GM23248 (cell line): ENCODE measurements around the gene HDHD5.

ENCODE experiments used
- EZH2 ChIP-seq: fragments of 200-600 bp; sonication (generic); IDR thresholded peaks from 2 replicates; pipeline ENCODE4 v1.6.1; 2018; ENCODE audit warnings: antibody characterized with exemption, mild to moderate bottlenecking; ENCODE audit not compliant: insufficient read depth, poor library complexity, severe bottlenecking
- EZH2phosphoT487 ChIP-seq: fragments of 200-600 bp; sonication (generic); IDR thresholded peaks from 2 replicates; pipeline ENCODE4 v1.6.1; 2018; ENCODE audit warnings: antibody characterized with exemption, moderate library complexity, mild to moderate bottlenecking, low read depth; ENCODE audit not compliant: insufficient read depth

DNA sequence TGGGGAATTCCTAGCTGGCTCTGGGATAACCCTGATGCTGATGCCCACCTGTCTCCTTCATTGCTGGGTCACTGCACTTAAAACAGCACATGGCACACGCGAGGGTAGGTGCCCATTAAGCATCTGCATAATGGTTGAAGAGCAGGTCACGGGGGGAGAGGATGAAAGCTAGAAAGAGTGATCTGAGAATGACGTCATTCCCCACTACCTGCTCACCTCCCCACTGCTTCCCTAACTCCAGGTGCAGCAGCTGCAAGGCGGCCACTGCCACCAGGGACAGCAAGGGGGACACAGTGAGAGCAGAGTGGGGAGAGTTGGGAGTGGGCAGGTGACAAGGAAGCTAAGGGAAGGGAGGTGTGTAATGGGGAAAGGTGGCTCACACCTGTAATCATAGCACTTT is 33.1 kb upstream of the HDHD5 start:
- TF ChIP-seq EZH2, result no peak
- TF ChIP-seq EZH2phosphoT487, result no peak
